Measurements from ENCODE around the gene ZNF503. TPM values are rescaled to one million over a fixed set of nuclear protein-coding genes. Genes with fewer than 3 reads are reported as not detected.
A peak's percentile ranks its signal among the peaks of the same experiment; 100 is the strongest.

The ZNF503 gene
- total RNA-seq, 1 experiment from 2014 or later = 42.3 TPM

DNA sequence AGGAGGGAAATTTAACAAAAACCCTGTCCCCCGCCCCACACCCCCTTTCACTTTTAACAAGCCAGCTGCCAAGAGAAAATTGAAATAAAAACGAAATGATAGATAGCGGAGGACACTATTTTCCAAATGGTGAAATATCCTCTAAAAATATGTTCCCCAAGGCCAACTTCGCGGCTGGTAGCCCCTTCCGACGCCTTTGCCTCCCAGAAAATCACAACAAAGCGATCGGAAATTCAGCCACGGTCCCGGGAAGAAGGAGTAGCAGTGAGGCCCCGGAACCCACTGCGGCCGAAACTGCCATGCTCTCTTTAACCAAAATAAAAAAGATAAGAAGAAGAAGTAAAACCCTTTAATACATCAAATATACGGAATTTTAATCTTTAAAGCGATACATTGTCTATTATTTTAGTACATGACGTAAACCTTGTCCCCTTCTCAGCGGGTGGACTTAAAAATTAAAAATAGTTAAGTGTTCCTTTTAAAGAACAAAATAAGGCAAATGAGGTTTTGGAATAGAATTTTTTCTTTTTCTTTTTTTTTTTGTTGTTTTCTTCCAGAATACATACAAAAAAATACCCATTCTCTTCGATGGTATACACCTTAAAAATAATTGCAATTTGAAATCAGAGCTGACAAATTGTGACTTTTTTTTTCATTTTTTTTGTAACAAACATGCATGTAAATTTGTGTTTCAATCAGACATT, 3.9 kb downstream of the ZNF503 start:
- H3F3A ChIP-seq (ENCODE audit: low read length, unreplicated experiment) = no peaks in the 10 kb centered on the region
- no TSS peak for BruUV-seq (replicated peaks)
- H4K20me1 ChIP-seq (ENCODE audit: low read length) = peaks cover 22% of the 10 kb centered on the region
- ChIA-PET POLR2A (ENCODE audit: unreplicated experiment) (interaction anchor here (0.7 kb wide), 1 partner anchor 1707 kb away, joined by 5 read pairs; no protein-coding TSS in a partner anchor), CTCF (interaction anchor here (0.7 kb wide), 2 partner anchors 906 to 915 kb away, joined by 3 to 4 read pairs; no protein-coding TSS in a partner anchor)
- no peak for ATAC-seq
- peaks cover 78% of the 10 kb centered on the region for H3K27me3 ChIP-seq (ENCODE audit: low read length)
- TF ChIP-seq CTCF (conservative IDR thresholded peaks at IDR 0.05; ENCODE audit: low read depth, low read length) (no peak), EZH2 (IDR thresholded peaks at IDR 0.05; ENCODE audit: low read length, unreplicated experiment) (peak; percentile 96), EZH2phosphoT487 (IDR thresholded peaks at IDR 0.05; ENCODE audit: borderline replicate concordance, low read length) (peak; percentile 94)
- H3K79me2 ChIP-seq (ENCODE audit: low read length) = peaks cover 60% of the 10 kb centered on the region
- peak overlapping the region; percentile 2; the same call in 1 of the 2 replicates for H2AFZ ChIP-seq (ENCODE audit: low read length)
- peaks cover 6% of the 10 kb centered on the region; the same call in 1 of the 2 replicates for H3K4me1 ChIP-seq (ENCODE audit: insufficient read depth, low read length)
- H3K27ac ChIP-seq (ENCODE audit: low read length) = peak overlapping the region; percentile 41
- intact Hi-C loops (cut with micrococcal nuclease) = loop anchor here (2.0 to 5.0 kb wide), 2 partner anchors 163 to 210 kb away; partner anchors contain the start of gene COMTD1
- peak overlapping the region; percentile 84 for H3K4me2 ChIP-seq (ENCODE audit: low read length)
- no peaks in the 10 kb centered on the region for H3K9me2 ChIP-seq (replicated peaks; ENCODE audit: low read length)
- DNase-seq = peak; percentile 69
- H3K36me3 ChIP-seq (ENCODE audit: low read depth, low read length) = no peaks in the 10 kb centered on the region
- H3K9ac ChIP-seq (ENCODE audit: low read length) = peak overlapping the region; percentile 80
- H3K9me3 ChIP-seq (ENCODE audit: low read length) = no peaks in the 10 kb centered on the region
- H3K4me3 ChIP-seq (ENCODE audit: low read length) = peak overlapping the region; percentile 79

DNA sequence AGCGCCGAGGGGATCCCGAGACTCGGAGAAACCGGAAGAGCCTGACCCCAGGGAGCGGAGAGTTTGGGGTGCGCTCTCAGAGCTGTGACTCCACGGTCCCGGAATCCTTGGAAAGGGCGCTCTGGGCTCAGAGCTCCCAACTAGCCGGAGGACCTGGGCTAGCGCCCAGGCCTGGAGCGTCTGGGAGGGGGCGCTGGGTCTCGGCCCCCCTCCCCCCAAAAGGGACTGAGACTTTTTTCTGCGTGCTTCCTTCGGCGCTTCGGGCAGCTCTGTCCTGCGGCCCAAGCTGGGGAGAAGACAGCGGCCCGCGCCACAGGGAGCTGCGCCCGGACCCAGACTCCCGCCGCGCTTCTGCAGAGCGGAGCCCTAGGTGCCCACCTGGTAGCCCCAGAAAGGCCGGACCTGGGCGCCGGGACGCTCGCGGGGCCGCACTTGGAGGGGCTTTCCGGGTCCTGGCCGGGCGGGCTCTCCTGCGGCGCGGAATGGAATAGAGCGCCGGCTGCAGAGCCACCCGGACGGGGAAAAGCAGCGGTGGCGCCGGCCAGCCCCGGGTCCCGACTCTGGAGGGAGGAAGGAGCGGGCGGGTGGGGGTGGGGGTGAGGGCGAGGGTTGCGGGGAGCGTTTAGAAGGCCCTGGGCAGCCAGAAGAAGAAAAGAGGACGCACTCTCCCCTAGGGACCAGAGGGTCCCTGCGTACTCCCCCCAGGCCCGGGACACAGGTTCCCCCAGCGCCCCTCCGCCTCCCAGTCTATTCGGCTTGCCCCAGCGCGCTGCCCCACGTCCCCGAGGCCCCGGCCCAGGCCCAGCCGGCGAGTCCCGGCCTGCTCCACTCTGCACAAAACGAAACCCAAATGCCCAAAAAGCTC, 4.7 kb downstream of the ZNF503 start:
- Histone ChIP-seq H3K9ac (ENCODE audit: low read length) (peak overlapping the region; percentile 80), H3F3A (ENCODE audit: low read length, unreplicated experiment) (no peaks in the 10 kb centered on the region), H3K4me3 (ENCODE audit: low read length) (peak overlapping the region; percentile 79), H3K9me3 (ENCODE audit: low read length) (no peaks in the 10 kb centered on the region), H3K9me2 (replicated peaks; ENCODE audit: low read length) (no peaks in the 10 kb centered on the region), H3K27ac (ENCODE audit: low read length) (peak overlapping the region; percentile 45), H3K4me1 (ENCODE audit: insufficient read depth, low read length) (peaks cover 6% of the 10 kb centered on the region; the same call in 1 of the 2 replicates), H3K4me2 (ENCODE audit: low read length) (peak overlapping the region; percentile 84), H3K27me3 (ENCODE audit: low read length) (peaks cover 73% of the 10 kb centered on the region), H2AFZ (ENCODE audit: low read length) (peak overlapping the region; percentile 61), H3K79me2 (ENCODE audit: low read length) (peaks cover 60% of the 10 kb centered on the region), H4K20me1 (ENCODE audit: low read length) (peaks cover 22% of the 10 kb centered on the region), H3K36me3 (ENCODE audit: low read depth, low read length) (no peaks in the 10 kb centered on the region)
- BruUV-seq (replicated peaks) = TSS peak; percentile 24
- CTCF ChIA-PET = interaction anchor here (0.5 to 1.0 kb wide), 4 partner anchors 199 to 1806 kb away, joined by 3 to 13 read pairs (median 4); partner anchors contain the start of gene USP54
- POLR2A ChIA-PET (ENCODE audit: unreplicated experiment) = interaction anchor here (0.7 kb wide), 1 partner anchor 1990 kb away, joined by 3 read pairs; no protein-coding TSS in a partner anchor
- peak; percentile 66 for DNase-seq
- TF ChIP-seq EZH2phosphoT487 (IDR thresholded peaks at IDR 0.05; ENCODE audit: borderline replicate concordance, low read length) = peak; percentile 84; the same call in 1 of the 2 replicates
- no peak for TF ChIP-seq CTCF (conservative IDR thresholded peaks at IDR 0.05; ENCODE audit: low read depth, low read length)
- peak; percentile 53 for TF ChIP-seq EZH2 (IDR thresholded peaks at IDR 0.05; ENCODE audit: low read length, unreplicated experiment)
- intact Hi-C loops (cut with micrococcal nuclease) = loop anchor here (2.0 to 5.0 kb wide), 2 partner anchors 162 to 210 kb away; partner anchors contain the start of gene COMTD1
- ATAC-seq = peak; percentile 8

Data from PC-3 (cell line).